Inflammatory macrophage (primary cell): ENCODE data around the gene TESK1.
"Not testable (repeated sequence)": the region's sequence is repeated elsewhere in the genome, so short reads cannot be mapped to it uniquely, and the experiment has no call there.

Source experiments
- DNase-seq, 2 donors: peaks; one replicate each; pipeline ENCODE4 v3.0.0-alpha.2; 2020 to 2022

Gene TESK1

GRCh38 chr9:35615981-35616680 is 11.1 kb downstream of the TESK1 start:
- no peak for DNase-seq

GRCh38 chr9:35616681-35617459 is 11.8 kb downstream of the TESK1 start:
- DNase-seq = peak; percentile 46 to 49

- no peak for DNase-seq
Measured at GRCh38 chr9:35617548-35617947, 12.5 kb downstream of the TESK1 start.

- DNase-seq = peak; percentile 61 to 70
Measured at GRCh38 chr9:35618325-35618727, 13.3 kb downstream of the TESK1 start, which contains the start of gene CD72. Gene CD72 (minus strand): TSS chr9:35618413. CDS start chr9:35618303, 110 bp downstream.

- peak; percentile 32 to 55 for DNase-seq
Measured at GRCh38 chr9:35618854-35619799, 14.1 kb downstream of the TESK1 start.

- no peak for DNase-seq
Measured at GRCh38 chr9:35619800-35620158, 14.7 kb downstream of the TESK1 start.

GRCh38 chr9:35627575-35627974 is 22.5 kb downstream of the TESK1 start:
- DNase-seq = no peak

GRCh38 chr9:35628389-35628991 is 23.4 kb downstream of the TESK1 start:
- DNase-seq = peak in 1 of 2 donors; percentile 66

GRCh38 chr9:35629597-35629996 is 24.5 kb downstream of the TESK1 start:
- no peak for DNase-seq

- peak; percentile 1 to 30 for DNase-seq
Measured at GRCh38 chr9:35635730-35636129, 30.7 kb downstream of the TESK1 start.

GRCh38 chr9:35636135-35636876 is 31.2 kb downstream of the TESK1 start:
- peak; percentile 49 to 86 for DNase-seq

- DNase-seq = not testable (repeated sequence)
Measured at GRCh38 chr9:35636877-35637246, 31.8 kb downstream of the TESK1 start.

- DNase-seq = not testable (repeated sequence)
Measured at GRCh38 chr9:35637427-35637955, 32.4 kb downstream of the TESK1 start.

- DNase-seq = peak in 1 of 2 donors; percentile 0
Measured at GRCh38 chr9:35638751-35639150, 33.7 kb downstream of the TESK1 start.

- DNase-seq = not testable (repeated sequence)
Measured at GRCh38 chr9:35639225-35639624, 34.2 kb downstream of the TESK1 start.

- DNase-seq = no peak
Measured at GRCh38 chr9:35639631-35640030, 34.6 kb downstream of the TESK1 start.

- not testable (repeated sequence) for DNase-seq
Measured at GRCh38 chr9:35640431-35640830, 35.4 kb downstream of the TESK1 start.

GRCh38 chr9:35641478-35641877 is 36.4 kb downstream of the TESK1 start:
- peak; percentile 0 to 29 for DNase-seq

GRCh38 chr9:35643046-35643445 is 38.0 kb downstream of the TESK1 start:
- no peak for DNase-seq

- not testable (repeated sequence) for DNase-seq
Measured at GRCh38 chr9:35645736-35646135, 40.7 kb downstream of the TESK1 start.

- no peak for DNase-seq
Measured at GRCh38 chr9:35646153-35646532, 41.1 kb downstream of the TESK1 start.
